GM12878 (cell line): ENCODE data around the gene CCIN. TPM values are rescaled to one million over a fixed set of nuclear protein-coding genes. Genes with fewer than 3 reads are reported as not detected.

Experiments used
- CEBPZ ChIP-seq: fragments of 150-350 bp; IDR thresholded peaks from 2 replicates; pipeline ENCODE4 v1.6.1; 2016; ENCODE audit warnings: low read depth, low read length
- CREM ChIP-seq: IDR thresholded peaks from 2 replicates; pipeline ENCODE4 v1.6.1; 2014; ENCODE audit warnings: antibody characterized with exemption, low read depth
- ELK1 ChIP-seq: IDR thresholded peaks from 2 replicates; pipeline ENCODE4 v1.6.1; 2012; ENCODE audit warnings: low read depth, low read length, improper control_type of control experiment
- EZH2 ChIP-seq: IDR thresholded peaks from 2 replicates; pipeline ENCODE4 v1.6.1; 2012; ENCODE audit warnings: low read depth, mild to moderate bottlenecking, control low read depth, inconsistent platforms, low read length, borderline replicate concordance; ENCODE audit not compliant: control insufficient read depth
- HSF1 ChIP-seq: fragments of 150-350 bp; IDR thresholded peaks from 2 replicates; pipeline ENCODE4 v1.6.1; 2014; ENCODE audit warnings: mild to moderate bottlenecking, low read depth, low read length
- MEF2B ChIP-seq: fragments of 450-650 bp; IDR thresholded peaks from 2 replicates; pipeline ENCODE4 v1.6.1; 2018; ENCODE audit warnings: mild to moderate bottlenecking, moderate library complexity; ENCODE audit not compliant: partially characterized antibody, poor library complexity, severe bottlenecking
- MTA2 ChIP-seq: fragments of 450-650 bp; IDR thresholded peaks from 2 replicates; pipeline ENCODE4 v1.6.1; 2016; ENCODE audit warnings: low read depth, mild to moderate bottlenecking, moderate library complexity
- MYC ChIP-seq: IDR thresholded peaks from 2 replicates; pipeline ENCODE4 v1.6.1; 2011; ENCODE audit warnings: mild to moderate bottlenecking, low read length, moderate library complexity, inconsistent platforms; ENCODE audit not compliant: insufficient read depth, insufficient replicate concordance, insufficient read length, severe bottlenecking
- NFYA ChIP-seq: IDR thresholded peaks from 2 replicates; pipeline ENCODE4 v1.6.1; 2011; ENCODE audit warnings: low read depth, mild to moderate bottlenecking, low read length, improper control_type of control experiment, borderline replicate concordance
- NR2C2 ChIP-seq: IDR thresholded peaks from 2 replicates; pipeline ENCODE4 v1.6.1; 2011; ENCODE audit warnings: borderline replicate concordance, low read depth; ENCODE audit not compliant: control insufficient read depth, insufficient read length
- POLR2A ChIP-seq: IDR thresholded peaks from 2 replicates; pipeline ENCODE4 v1.6.1; 2011; ENCODE audit warnings: low read depth, mild to moderate bottlenecking, low read length
- POLR2AphosphoS2 ChIP-seq: IDR thresholded peaks from 2 replicates; pipeline ENCODE4 v1.6.1; 2011; ENCODE audit warnings: low read depth, mild to moderate bottlenecking, low read length, improper control_type of control experiment, moderate library complexity
- RAD21 ChIP-seq: IDR thresholded peaks from 2 replicates; pipeline ENCODE4 v1.6.1; 2011; ENCODE audit warnings: mild to moderate bottlenecking, low read depth, low read length, moderate library complexity; ENCODE audit not compliant: insufficient read depth
- RCOR1 ChIP-seq: conservative IDR thresholded peaks from 2 replicates; pipeline ENCODE4 v1.6.1; 2012; ENCODE audit warnings: low read depth, low read length, improper control_type of control experiment
- SMARCA5 ChIP-seq: fragments of 450-650 bp; IDR thresholded peaks from 2 replicates; pipeline ENCODE4 v1.6.1; 2017; ENCODE audit warnings: mild to moderate bottlenecking
- SMC3 ChIP-seq: IDR thresholded peaks from 2 replicates; pipeline ENCODE4 v1.6.1; 2011; ENCODE audit warnings: low read length, improper control_type of control experiment, borderline replicate concordance
- USF2 ChIP-seq: IDR thresholded peaks from 2 replicates; pipeline ENCODE4 v1.6.1; 2011; ENCODE audit warnings: low read depth, low read length, improper control_type of control experiment, borderline replicate concordance
- YY1 ChIP-seq: IDR thresholded peaks from 2 replicates; pipeline ENCODE4 v1.6.1; 2011; ENCODE audit warnings: low read depth, mild to moderate bottlenecking, low read length
- ZBTB11 ChIP-seq: fragments of 450-650 bp; formaldehyde crosslinking; IDR thresholded peaks from 2 replicates; pipeline ENCODE4 v1.5.0; 2022; ENCODE audit warnings: mild to moderate bottlenecking, missing genetic modification characterization
- polyA plus RNA-seq, 11 experiments: library from polyadenylated mRNA; depleted of rRNA in 4 of 11; unstranded in 6 of 11; stranded (reverse) in 5 of 11; fragments of >200 nt; fragmentation: Nextera tagmentation in 4 of 11; fragmentation: Illumina TruSeq in 1 of 11; extraction: Ambion mirVana in 4 of 11; extraction: Trizol in 1 of 11; gene quantifications; 1 replicate in 1 of 11; 2 replicates in 10 of 11; pipeline versions ENCODE4 v1.2.1 to v1.2.3, GENCODE V29; 2011 to 2016; ENCODE audit warnings: inconsistent platforms in 2 of 11, missing spikeins in 2 of 11, low read depth in 1 of 11
- total RNA-seq, 4 experiments: library from RNA; depleted of rRNA in 3 of 4; stranded (reverse); fragments of >200 nt in 3 of 4; fragmentation: Illumina TruSeq in 1 of 4; extraction: Trizol in 1 of 4; gene quantifications; 2 replicates each; pipeline versions ENCODE4 v1.2.1 to v1.2.3, GENCODE V29; 2013 to 2021

CCIN gene
- total and polyA plus RNA-seq, 10 of the 15 experiments (the other 5 are each of a cell fraction or from before 2014, with no cell fraction given) = not detected

- no peak for TF ChIP-seq MYC
- TF ChIP-seq NFYA = no peak
- TF ChIP-seq RCOR1 = no peak
- no peak for TF ChIP-seq NR2C2
- TF ChIP-seq SMC3 = peak; percentile 88
- no peak for TF ChIP-seq EZH2
- no peak for TF ChIP-seq ZBTB11 (CRISPR knock-in tag)
- no peak for TF ChIP-seq POLR2A
- no peak for TF ChIP-seq ELK1
- TF ChIP-seq HSF1 = no peak
- TF ChIP-seq YY1 = peak; percentile 71
- no peak for TF ChIP-seq MTA2
- TF ChIP-seq CEBPZ = no peak
- no peak for TF ChIP-seq CREM
- TF ChIP-seq SMARCA5 = no peak
- TF ChIP-seq USF2 = no peak
- TF ChIP-seq POLR2AphosphoS2 = no peak
- peak; percentile 81 for TF ChIP-seq RAD21
- TF ChIP-seq MEF2B = no peak
These were observed 2.8 kb upstream of the CCIN start (continued) for GRCh38 chr9:36166168-36166927.
